HG03139 (cell line): Measurements from ENCODE around the gene TMEM178B.

Experiments used
- ATAC-seq: cut with Tn5 transposase; IDR thresholded peaks from one replicate; pipeline ENCODE4 v1.9.1; 2021; ENCODE audit not compliant: unreplicated experiment

Gene TMEM178B

DNA sequence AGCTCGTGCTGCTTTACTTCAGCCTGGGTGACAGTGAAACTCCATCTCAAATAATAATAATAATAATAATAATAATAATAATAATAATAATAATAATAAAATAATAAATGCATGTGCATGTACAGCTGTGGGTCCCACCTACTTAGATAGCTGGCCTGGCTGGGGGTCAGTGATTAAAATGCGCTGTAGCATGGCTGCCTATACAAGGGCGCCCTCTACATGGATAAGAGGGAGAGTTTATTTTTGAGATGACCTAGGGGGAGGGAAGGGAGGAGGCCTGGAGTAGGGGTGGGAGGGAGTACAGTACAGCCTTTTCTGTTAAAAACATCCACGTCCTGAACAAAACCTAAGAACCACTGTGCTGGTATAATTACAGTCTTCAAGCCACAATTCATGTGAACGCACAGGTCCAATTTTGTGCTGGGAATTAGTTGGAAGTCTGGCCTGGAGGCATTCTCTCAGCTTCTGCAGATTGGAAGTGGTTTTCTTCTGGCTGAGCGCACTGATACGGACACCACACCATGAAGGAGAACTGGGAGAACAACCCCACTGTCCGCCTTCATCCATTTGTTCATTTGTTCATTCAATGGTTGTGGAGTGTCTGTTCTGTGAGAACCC is 146.5 kb downstream of the TMEM178B start:
- no peak for ATAC-seq

DNA sequence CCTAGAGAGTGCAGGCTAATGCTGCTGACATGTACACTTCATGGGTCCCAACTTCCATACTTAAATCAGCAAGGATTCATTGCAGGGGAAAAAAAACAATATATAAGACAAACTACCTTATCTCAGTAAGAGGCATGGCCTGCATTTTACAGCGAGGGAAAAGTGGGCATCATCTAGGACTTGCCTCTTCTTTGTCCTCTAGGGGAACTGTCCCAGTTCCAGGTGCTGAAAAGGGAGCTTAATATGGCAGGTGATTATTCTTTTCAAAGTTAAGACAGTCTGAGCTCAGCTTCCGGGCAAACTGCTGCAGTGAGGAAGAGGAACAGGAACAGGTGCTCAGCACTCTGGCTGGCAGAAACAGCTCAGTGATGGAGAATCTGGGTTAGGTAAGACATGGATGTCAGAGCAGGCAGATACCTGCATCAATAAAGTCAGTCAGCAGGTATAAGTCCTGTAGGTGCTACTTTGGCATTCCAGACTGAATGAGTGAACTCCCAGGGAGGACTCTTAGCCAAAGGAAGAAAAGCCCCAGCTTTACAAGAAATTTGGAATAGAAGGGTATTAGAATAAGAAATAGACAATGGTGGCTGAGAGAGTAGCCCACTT is 147.2 kb downstream of the TMEM178B start:
- ATAC-seq = no peak

DNA sequence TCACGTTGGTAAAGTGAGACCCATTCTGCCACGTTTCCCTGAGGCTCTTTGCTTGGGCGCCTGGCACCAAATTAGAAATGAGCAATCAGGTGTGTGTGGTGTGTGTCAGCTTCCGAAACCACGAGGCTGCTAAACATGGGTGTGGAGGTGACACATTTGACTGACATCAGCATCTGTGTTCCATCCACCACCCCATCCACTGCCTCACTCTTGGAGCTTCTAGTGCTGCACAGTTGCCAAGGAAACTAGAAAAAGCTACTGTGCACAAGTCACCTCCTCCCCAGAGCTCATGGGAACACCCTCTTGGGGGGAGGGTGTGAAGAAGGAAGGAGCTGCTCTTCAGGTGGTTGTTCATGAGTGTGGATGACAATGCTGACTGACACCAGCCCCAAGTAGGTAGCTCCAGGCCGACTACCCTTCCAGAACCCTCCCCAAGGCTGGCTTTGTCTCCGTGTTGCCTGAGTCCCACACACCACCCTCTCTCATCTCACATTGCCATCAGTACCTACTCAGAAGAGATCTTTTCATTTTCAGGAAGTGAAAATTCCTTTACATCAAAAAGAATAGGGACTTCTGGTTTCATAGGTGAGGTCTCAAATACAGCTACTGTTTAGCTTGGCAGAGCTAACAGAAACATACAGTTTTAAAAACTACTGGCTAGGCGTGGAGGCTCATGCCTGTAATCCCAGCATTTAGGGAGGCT is 152.2 kb downstream of the TMEM178B start:
- ATAC-seq = no peak

- ATAC-seq = no peak
Observed at GRCh38 chr7:141227454-141227853, 153.6 kb downstream of the TMEM178B start.

DNA sequence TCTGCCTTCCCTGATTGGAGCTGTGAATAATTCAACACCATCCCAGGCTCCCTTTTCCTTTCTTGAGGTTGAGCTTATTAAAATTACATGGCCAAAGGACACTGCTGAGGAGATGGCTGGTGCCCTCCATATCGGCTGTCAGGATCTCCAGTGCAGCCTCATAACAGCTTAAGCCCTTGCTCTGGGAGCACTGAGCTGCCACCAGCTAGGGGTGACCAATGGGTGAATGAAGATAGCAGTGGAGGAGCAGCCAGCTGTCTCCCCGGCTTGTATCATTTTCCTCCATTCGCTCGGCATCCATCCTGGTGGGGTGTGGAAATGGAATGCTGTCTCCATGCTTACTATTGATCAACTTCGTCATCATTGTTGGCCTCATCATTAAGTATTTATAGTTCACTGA is 154.6 kb downstream of the TMEM178B start:
- ATAC-seq = no peak

DNA sequence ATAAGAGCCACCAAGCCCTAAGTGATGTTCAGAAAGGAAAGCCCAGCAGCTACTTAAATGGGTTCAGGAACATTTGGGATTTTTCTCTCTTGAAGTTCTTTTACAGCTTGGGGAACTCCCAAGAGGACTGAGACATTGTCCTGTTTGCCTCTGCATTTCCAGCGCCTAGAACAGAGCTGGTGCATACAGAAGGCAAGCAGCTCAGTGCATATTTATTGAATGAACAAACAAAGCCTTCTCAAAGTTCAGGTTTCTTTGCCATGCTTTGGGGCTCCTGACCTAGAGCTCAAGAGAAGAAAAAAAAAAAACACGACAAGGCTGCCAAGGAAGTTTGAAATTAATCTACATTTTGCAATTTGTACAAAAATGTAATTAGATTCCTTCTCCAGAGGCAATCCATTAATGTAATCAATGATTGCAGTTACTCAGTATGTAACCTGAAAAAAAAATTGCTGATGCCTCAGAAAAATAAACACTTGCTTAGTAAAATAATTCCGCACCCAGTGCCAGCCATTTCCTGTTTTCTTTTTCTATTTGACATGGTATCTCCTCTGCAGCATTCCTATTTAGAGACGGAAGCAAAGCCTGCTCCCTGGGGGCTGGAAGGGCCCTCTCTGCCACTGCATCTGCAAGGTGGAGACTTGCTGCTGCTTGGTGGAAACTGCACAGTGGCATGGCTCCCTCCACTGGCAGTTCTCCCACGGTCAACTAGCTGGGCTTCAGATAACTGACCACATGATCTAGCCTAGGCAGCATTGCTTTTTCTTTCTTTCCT is 157.3 kb downstream of the TMEM178B start:
- ATAC-seq = no peak

GRCh38 chr7:141232286-141233051 is 158.6 kb downstream of the TMEM178B start:
- no peak for ATAC-seq

DNA sequence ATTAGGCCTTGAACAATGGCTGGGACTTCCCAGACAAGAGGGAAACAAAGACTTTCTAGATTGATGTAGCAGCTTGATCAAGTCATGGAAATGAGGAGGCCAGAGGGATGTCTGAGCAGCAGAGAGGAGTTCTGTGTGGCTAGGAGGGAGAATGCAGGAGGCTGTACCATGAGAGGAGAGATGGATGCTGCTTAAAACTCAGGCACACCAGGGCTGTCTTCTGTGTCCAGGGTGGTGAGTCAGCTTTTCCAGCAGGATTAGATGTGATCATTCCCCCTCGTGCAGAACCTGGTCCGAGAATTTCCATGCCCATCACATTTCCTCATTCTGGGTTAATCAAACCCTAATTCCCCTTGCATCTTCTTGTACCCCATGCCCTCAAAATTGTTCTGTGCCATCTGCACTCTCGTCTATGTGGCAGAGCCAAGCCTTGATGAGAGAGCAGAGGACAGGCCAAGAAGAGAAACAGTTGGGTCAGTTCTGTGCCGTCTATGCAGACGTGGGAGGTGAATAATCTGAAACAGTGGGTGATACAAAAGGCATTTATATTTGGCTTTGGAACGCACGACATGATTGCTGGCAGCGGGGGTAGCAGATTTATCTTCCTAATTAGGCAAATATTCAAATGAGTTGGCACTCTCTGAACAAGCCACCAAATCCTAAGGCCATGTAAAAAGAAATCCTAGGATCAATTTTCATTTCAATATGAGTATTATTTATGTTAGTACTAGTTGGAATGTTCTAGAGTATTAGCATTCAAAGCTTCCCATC is 160.7 kb downstream of the TMEM178B start:
- ATAC-seq = no peak

GRCh38 chr7:141235656-141236055 is 161.8 kb downstream of the TMEM178B start:
- no peak for ATAC-seq

- no peak for ATAC-seq
Observed at GRCh38 chr7:141238596-141239243, 164.9 kb downstream of the TMEM178B start.

- no peak for ATAC-seq
Observed at GRCh38 chr7:141239661-141240060, 165.8 kb downstream of the TMEM178B start.

- ATAC-seq = no peak
Observed at GRCh38 chr7:141242568-141242967, 168.7 kb downstream of the TMEM178B start.

DNA sequence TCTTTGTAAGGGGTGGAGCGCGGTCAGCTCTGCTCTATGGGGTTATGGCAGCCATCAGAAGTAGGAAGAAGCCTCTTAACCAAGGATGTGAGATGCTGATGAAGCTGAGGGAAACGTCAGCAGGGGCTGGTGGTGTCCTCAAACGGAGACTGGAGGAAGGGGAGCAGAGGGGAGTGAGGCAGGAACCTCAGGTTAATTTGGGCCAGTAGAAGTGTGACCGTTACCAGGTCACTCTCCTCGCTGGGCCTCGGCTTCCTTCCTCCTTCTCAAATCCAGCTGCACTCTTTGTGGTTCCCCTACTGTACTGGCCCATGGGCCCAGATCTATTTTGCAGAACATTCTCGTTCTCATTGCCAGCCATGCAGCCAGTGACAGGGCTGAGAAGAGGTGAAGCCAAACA is 169.5 kb downstream of the TMEM178B start:
- no peak for ATAC-seq

DNA sequence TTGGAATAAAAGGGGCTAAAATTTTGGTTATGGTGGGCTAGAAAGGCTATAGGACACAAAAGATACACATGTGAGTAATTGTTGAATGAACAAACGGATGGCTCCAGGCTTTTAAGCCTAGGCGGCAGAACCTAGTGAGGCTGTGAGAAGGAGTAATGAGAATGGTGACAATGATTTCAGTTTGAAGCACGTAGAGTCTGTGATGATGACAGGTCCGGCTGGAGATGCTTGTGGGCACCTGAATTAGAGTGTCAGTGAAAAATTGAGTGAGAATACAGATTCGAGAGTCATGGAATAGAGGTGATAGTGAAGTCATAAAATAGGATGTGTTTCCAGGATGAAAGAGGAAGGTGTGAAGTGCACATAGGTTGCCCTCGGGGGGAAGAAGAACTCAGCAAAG is 170.6 kb downstream of the TMEM178B start:
- ATAC-seq = no peak

DNA sequence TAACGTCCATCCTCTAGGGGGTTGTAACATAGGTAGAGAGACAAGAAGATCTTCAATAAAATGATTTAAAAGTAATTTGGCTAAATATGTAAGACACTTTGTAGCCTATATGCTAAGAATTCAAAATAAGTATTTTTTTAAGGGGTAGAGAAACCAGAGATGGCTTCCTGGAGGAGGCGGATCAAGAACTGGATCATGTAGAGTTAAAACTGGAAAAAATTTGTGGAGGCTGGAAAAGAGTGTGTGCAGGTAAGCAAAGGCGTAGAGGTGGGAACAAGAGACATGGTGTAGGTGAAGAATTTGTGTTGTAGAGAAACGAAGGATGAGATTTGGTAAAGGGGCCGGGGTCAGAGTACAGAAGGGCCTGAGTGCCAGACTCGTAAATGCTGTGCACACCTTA is 172.6 kb downstream of the TMEM178B start:
- no peak for ATAC-seq

DNA sequence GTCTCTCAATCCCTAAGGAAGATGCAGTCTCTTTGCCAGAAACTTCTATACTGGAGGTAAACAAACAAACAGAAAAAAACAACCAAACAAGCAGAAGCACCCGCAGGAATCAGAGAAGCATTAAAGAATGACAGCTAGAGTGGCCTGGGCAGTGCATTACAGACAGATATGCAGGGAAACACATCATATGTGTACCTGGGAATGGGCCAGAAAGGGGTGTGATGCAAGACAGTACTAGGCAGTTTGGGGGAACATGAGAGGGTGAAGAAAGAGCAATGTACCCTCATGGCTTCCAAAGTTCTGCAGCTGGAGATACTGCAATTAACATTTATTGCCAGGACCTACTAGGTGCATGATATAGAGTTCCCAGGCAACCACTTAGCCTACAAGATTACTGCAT is 177.3 kb downstream of the TMEM178B start:
- ATAC-seq = no peak

DNA sequence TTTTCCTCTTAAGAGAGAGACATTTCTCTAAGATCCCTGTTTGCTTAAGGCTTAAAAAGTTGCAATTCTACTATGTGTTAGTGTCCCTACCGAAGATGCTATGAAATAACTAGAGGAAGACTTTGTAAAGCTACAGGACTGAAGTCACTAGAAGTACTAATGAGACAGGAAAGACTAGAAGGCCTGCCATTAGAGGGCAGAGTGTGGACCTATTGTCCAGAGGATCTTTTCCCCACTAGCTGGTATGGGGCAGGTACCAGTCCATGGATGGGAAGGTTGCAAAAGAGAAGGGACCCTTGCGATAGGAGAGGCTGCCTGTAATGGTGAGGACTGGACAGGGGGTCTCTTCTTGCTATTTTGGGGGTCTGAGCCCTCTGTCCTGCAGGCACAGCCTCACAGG is 178.1 kb downstream of the TMEM178B start:
- no peak for ATAC-seq

- no peak for ATAC-seq
Observed at GRCh38 chr7:141257597-141257996, 183.7 kb downstream of the TMEM178B start.

DNA sequence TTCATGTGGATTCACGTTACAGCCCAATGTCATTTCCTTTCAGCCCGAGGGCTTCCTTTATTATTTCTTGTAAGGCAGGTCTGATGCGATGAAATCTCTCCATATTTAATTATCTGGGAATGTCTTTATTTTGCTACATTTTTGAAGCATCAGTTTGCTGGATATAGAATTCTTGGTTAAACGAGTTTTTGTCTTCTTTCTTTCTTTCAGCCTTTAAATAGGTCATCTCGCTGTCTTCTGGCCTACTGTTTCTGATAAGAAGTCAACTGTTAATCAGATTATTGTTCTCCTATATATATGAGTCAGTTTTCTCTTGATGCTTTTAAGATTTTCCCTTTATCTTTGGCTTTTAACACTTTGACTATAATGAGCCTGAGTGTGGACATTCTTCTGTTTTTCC is 184.7 kb downstream of the TMEM178B start:
- ATAC-seq = no peak
